ENCODE measurements around the gene KLHDC3.

KLHDC3 gene

DNA sequence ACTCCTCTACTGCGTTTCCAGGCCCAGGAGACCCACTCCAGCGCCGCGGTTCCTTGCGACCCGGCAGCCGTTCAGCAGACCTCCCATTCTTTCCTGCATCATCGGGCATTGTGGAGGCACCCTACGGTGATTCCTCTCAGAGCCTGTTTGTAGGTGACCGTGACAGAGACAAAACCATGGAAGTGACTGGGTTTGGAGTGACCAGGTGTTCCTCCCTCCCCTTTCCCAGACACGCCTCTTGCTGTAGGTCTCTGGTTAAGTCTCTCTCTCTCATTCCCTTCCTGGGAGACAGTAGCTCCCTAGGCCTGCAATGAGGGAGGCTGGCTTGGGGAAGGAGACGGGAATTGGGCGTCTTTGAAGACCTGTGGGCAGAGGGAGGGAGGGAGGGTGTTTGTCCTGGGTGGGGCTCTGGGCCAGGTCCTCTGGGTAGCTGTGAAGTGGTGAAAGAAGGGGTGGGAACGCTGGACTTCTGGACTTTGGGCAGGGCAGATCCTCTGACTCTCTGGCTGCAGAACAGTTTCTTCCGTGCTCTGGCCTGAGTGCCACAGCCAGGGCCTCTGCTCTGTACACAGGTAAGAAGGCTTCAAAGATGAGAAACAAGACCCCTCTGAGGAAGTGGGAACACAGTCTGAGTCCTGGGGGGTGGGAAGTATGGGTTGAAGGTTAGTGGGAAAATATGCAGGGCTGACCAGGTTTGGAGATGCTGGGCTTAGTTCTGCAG, 46.1 kb downstream of the KLHDC3 start:
- no peak for DNase-seq

DNA sequence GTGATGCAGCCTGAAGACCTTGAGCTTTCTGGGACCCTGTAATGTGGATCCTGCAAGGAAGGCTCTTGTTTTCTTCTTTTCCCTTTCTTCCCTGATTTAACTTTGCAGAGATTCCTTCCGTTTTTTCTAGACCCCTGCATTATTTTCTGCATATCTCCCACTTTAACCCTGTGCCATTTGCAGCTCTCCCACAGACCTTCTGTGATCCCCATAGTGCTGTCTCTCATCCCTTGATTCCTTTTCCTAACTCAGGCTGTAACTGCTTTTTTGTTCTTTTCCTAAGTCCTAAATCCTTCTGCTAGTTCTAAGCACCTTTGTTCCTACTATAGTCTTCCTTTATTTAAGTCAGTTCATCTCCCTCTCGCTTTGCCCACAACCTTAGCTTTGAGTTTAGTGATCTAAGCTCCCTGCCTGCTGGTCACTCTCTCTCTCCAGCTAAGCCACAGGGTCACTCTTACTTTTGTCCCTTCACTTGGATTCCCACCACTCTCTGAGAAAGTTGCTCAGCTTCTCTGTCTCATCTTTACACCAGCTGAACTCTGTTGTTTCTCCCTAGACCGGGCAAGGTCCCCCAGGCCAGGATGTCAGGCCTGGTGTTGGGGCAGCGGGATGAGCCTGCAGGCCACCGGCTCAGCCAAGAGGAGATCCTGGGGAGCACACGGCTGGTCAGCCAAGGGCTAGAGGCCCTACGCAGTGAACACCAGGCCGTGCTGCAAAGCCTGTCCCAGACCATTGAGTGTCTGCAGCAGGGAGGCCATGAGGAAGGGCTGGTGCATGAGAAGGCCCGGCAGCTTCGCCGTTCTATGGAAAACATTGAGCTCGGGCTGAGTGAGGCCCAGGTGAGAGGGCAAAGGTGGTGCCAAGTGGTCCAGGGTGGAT, 46.9 kb downstream of the KLHDC3 start:
- no peak for DNase-seq

- DNase-seq, result no peak
Measured at GRCh38 chr6:43061861-43062260, 47.8 kb downstream of the KLHDC3 start.

- DNase-seq, result no peak
Measured at GRCh38 chr6:43062818-43063217, 48.8 kb downstream of the KLHDC3 start.

GRCh38 chr6:43070028-43070632, 56.1 kb downstream of the KLHDC3 start:
- no peak for DNase-seq

Data from stimulated activated CD4-positive, alpha-beta T cell treated with anti-CD3 and anti-CD28 coated beads, Interleukin-2, amount 100 ng/mL, for 24 hours (primary cell).